ES-I3 (cell line): ENCODE results near the gene SOHLH2.
A peak's percentile ranks its signal among the peaks of the same experiment; 100 is the strongest.

Source experiments
- H3K36me3 ChIP-seq: 2 replicates; pipeline ENCODE4 v1.6.1; 2013; ENCODE audit warnings: mild to moderate bottlenecking, low read length, control low read depth, moderate library complexity; ENCODE audit not compliant: insufficient read depth
- H3K4me1 ChIP-seq: 2 replicates; pipeline ENCODE4 v1.6.1; 2013; ENCODE audit warnings: mild to moderate bottlenecking, control low read depth, low read length; ENCODE audit not compliant: insufficient read depth
- H3K9ac ChIP-seq: 2 replicates; pipeline ENCODE4 v1.6.1; 2013; ENCODE audit warnings: low read depth, mild to moderate bottlenecking, low read length, moderate library complexity
- H3K9me3 ChIP-seq: 2 replicates; pipeline ENCODE4 v1.6.1; 2013; ENCODE audit warnings: mild to moderate bottlenecking, low read length, moderate library complexity; ENCODE audit not compliant: control insufficient read depth, insufficient read depth

Gene SOHLH2

GRCh38 chr13:36132376-36132775 is 82.0 kb downstream of the SOHLH2 start:
- H3K9ac ChIP-seq = no peak overlapping the region
- no peaks in the 10 kb centered on the region for H3K9me3 ChIP-seq
- H3K4me1 ChIP-seq = 0 out of 2 replicates have a peak, but pooled peaks cover 5% of the 10 kb centered on the region
- no peaks in the 10 kb centered on the region for H3K36me3 ChIP-seq

GRCh38 chr13:36131931-36132297 is 82.4 kb downstream of the SOHLH2 start:
- H3K36me3 ChIP-seq = no peaks in the 10 kb centered on the region
- H3K4me1 ChIP-seq = 0 out of 2 replicates have a peak, but pooled peaks cover 5% of the 10 kb centered on the region
- H3K9ac ChIP-seq = peak overlapping the region; percentile 50; the same call in 1 of the 2 replicates
- no peaks in the 10 kb centered on the region for H3K9me3 ChIP-seq

GRCh38 chr13:36131222-36131930 is 83.0 kb downstream of the SOHLH2 start, which contains the start of gene DCLK1:
DCLK1 (minus strand) TSS chr13:36131382.
- Histone ChIP-seq H3K9ac (peak within 1 kb of the TSS; percentile 50; the same call in 1 of the 2 replicates), H3K36me3 (no peaks in the 10 kb centered on the region), H3K4me1 (0 out of 2 replicates have a peak, but pooled peaks cover 5% of the 10 kb centered on the region), H3K9me3 (no peaks in the 10 kb centered on the region)

- H3K4me1 ChIP-seq = 0 out of 2 replicates have a peak, but pooled peaks cover 5% of the 10 kb centered on the region
- peak overlapping the region; percentile 50; the same call in 1 of the 2 replicates for H3K9ac ChIP-seq
- H3K36me3 ChIP-seq = no peaks in the 10 kb centered on the region
- H3K9me3 ChIP-seq = no peaks in the 10 kb centered on the region
Observed at GRCh38 chr13:36130552-36131221, 83.7 kb downstream of the SOHLH2 start.

- H3K4me1 ChIP-seq = 0 out of 2 replicates have a peak, but pooled peaks cover 5% of the 10 kb centered on the region
- peak overlapping the region; percentile 50; the same call in 1 of the 2 replicates for H3K9ac ChIP-seq
- H3K9me3 ChIP-seq = no peaks in the 10 kb centered on the region
- no peaks in the 10 kb centered on the region for H3K36me3 ChIP-seq
Observed at GRCh38 chr13:36130193-36130551, 84.2 kb downstream of the SOHLH2 start.

- Histone ChIP-seq H3K9me3 (no peaks in the 10 kb centered on the region), H3K9ac (no peak overlapping the region), H3K36me3 (no peaks in the 10 kb centered on the region), H3K4me1 (0 out of 2 replicates have a peak, but pooled peaks cover 5% of the 10 kb centered on the region)
Observed at GRCh38 chr13:36129539-36129938, 84.8 kb downstream of the SOHLH2 start.

- Histone ChIP-seq H3K9ac (no peak overlapping the region), H3K4me1 (0 out of 2 replicates have a peak, but pooled peaks cover 5% of the 10 kb centered on the region)
Observed at GRCh38 chr13:36126491-36126890, 87.9 kb downstream of the SOHLH2 start.

GRCh38 chr13:36125841-36126240 is 88.5 kb downstream of the SOHLH2 start:
- no peaks in the 10 kb centered on the region for H3K36me3 ChIP-seq
- no peaks in the 10 kb centered on the region for H3K9me3 ChIP-seq
- 0 out of 2 replicates have a peak, but pooled peaks cover 5% of the 10 kb centered on the region for H3K4me1 ChIP-seq
- no peak overlapping the region for H3K9ac ChIP-seq

More at GRCh38 chr13:36126491-36126890, 87.9 kb downstream of the SOHLH2 start:
- no peaks in the 10 kb centered on the region for H3K36me3 ChIP-seq
- H3K9me3 ChIP-seq = no peaks in the 10 kb centered on the region

- H3K4me1 ChIP-seq = no peaks in the 10 kb centered on the region
- no peaks in the 10 kb centered on the region for H3K36me3 ChIP-seq
- H3K9ac ChIP-seq = no peak overlapping the region
- H3K9me3 ChIP-seq = no peaks in the 10 kb centered on the region
Observed at GRCh38 chr13:36124236-36124822, 90.0 kb downstream of the SOHLH2 start.
